Measurements from ENCODE around the gene COL5A1.

Gene COL5A1

DNA sequence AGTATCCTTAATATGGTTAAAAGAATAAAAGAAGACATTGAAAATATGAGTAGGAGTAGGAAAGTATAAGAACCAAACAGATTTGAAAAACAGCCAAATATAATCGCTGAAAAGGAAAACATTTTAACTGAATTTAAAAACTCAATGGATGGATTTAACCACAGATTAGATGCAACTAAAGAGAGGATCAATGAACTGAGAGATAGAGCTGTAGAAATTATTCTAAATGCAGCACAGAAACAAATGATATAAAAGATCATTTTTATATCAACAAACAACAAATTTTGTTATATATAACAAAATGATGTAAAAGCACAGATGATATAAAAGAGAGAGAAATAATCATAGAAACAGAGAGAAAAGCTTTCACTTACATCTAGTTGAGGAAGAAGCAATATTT, 29.3 kb upstream of the COL5A1 start:
- no peak for DNase-seq (ENCODE audit: low read depth)
- no peak overlapping the region for H3K9ac ChIP-seq (ENCODE audit: low read length)
- H3K27me3 ChIP-seq (replicated peaks; ENCODE audit: control insufficient read depth, insufficient read depth, low read length): no peaks in the 10 kb centered on the region
- H3K36me3 ChIP-seq (ENCODE audit: control insufficient read depth, insufficient read depth, low read length, severe bottlenecking): no peaks in the 10 kb centered on the region
- no peak overlapping the region for H3K4me3 ChIP-seq (ENCODE audit: low read length)
- H3K4me1 ChIP-seq (ENCODE audit: control insufficient read depth, insufficient read depth, low read length): peaks cover 4% of the 10 kb centered on the region
- peaks cover 36% of the 10 kb centered on the region for H3K9me3 ChIP-seq (ENCODE audit: control insufficient read depth, low read length)

- Histone ChIP-seq H3K9ac (ENCODE audit: low read length) (no peak overlapping the region), H3K9me3 (ENCODE audit: control insufficient read depth, low read length) (peaks cover 36% of the 10 kb centered on the region), H3K4me1 (ENCODE audit: control insufficient read depth, insufficient read depth, low read length) (peaks cover 4% of the 10 kb centered on the region), H3K27me3 (replicated peaks; ENCODE audit: control insufficient read depth, insufficient read depth, low read length) (no peaks in the 10 kb centered on the region), H3K36me3 (ENCODE audit: control insufficient read depth, insufficient read depth, low read length, severe bottlenecking) (no peaks in the 10 kb centered on the region), H3K4me3 (ENCODE audit: low read length) (no peak overlapping the region)
- no peak for DNase-seq (ENCODE audit: low read depth)
These were observed 28.9 kb upstream of the COL5A1 start for GRCh38 chr9:134612715-134613114.

DNA sequence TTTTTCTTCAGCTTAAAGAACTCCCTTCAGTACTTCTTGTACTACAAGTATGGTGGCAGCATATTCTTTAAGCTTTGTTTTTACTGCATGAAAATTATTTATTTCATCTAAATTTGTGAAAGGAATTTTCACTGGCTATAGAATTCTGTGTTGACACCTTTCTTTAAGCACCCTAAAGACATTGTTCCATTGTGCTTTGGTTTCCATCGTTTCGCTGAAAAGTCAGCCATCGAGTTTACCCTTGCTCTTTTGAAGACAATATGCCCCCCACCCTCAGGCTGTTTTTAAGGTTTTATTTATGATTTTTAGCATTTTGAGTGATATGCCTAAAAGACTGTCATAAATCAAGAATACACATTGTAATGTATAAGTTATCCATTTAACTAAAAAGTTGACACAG, 27.3 kb upstream of the COL5A1 start:
- peaks cover 36% of the 10 kb centered on the region for H3K9me3 ChIP-seq (ENCODE audit: control insufficient read depth, low read length)
- no peaks in the 10 kb centered on the region for H3K27me3 ChIP-seq (replicated peaks; ENCODE audit: control insufficient read depth, insufficient read depth, low read length)
- peaks cover 13% of the 10 kb centered on the region for H3K4me1 ChIP-seq (ENCODE audit: control insufficient read depth, insufficient read depth, low read length)
- H3K9ac ChIP-seq (ENCODE audit: low read length): no peak overlapping the region
- no peak for DNase-seq (ENCODE audit: low read depth)
- H3K4me3 ChIP-seq (ENCODE audit: low read length): no peak overlapping the region
- no peaks in the 10 kb centered on the region for H3K36me3 ChIP-seq (ENCODE audit: control insufficient read depth, insufficient read depth, low read length, severe bottlenecking)

GRCh38 chr9:134616341-134616740, 25.3 kb upstream of the COL5A1 start:
- Histone ChIP-seq H3K36me3 (ENCODE audit: control insufficient read depth, insufficient read depth, low read length, severe bottlenecking) (no peaks in the 10 kb centered on the region), H3K27me3 (replicated peaks; ENCODE audit: control insufficient read depth, insufficient read depth, low read length) (no peaks in the 10 kb centered on the region), H3K4me1 (ENCODE audit: control insufficient read depth, insufficient read depth, low read length) (peaks cover 13% of the 10 kb centered on the region), H3K4me3 (ENCODE audit: low read length) (no peak overlapping the region), H3K9me3 (ENCODE audit: control insufficient read depth, low read length) (peaks cover 36% of the 10 kb centered on the region), H3K9ac (ENCODE audit: low read length) (no peak overlapping the region)
- no peak for DNase-seq (ENCODE audit: low read depth)

- H3K4me1 ChIP-seq (ENCODE audit: control insufficient read depth, insufficient read depth, low read length): peaks cover 13% of the 10 kb centered on the region
- peaks cover 27% of the 10 kb centered on the region for H3K9me3 ChIP-seq (ENCODE audit: control insufficient read depth, low read length)
- no peak overlapping the region for H3K9ac ChIP-seq (ENCODE audit: low read length)
- DNase-seq (ENCODE audit: low read depth): no peak
- no peak overlapping the region for H3K4me3 ChIP-seq (ENCODE audit: low read length)
- H3K27me3 ChIP-seq (replicated peaks; ENCODE audit: control insufficient read depth, insufficient read depth, low read length): no peaks in the 10 kb centered on the region
- H3K36me3 ChIP-seq (ENCODE audit: control insufficient read depth, insufficient read depth, low read length, severe bottlenecking): no peaks in the 10 kb centered on the region
These were observed 24.4 kb upstream of the COL5A1 start for GRCh38 chr9:134617246-134617645.

DNA sequence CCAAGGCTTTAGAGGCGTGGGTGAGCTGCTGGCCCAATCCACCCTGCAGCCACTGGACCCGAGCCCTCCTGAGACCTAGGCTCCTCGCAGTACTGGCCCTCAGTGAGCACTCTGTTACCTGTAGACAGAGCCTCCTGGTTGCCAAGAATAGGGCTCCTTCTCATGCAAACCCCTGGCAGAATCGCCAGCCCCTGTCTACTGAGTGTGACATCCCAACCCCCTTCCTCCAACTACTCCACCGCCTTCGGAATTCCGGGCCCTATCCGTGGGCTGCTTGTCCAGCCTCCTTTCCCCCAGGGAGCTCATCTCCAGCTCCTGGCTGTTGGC, 23.8 kb upstream of the COL5A1 start:
- DNase-seq (ENCODE audit: low read depth): no peak
- no peaks in the 10 kb centered on the region for H3K36me3 ChIP-seq (ENCODE audit: control insufficient read depth, insufficient read depth, low read length, severe bottlenecking)

GRCh38 chr9:134618163-134618832, 23.3 kb upstream of the COL5A1 start:
- peaks cover 19% of the 10 kb centered on the region for H3K9me3 ChIP-seq (ENCODE audit: control insufficient read depth, low read length)
- no peaks in the 10 kb centered on the region for H3K27me3 ChIP-seq (replicated peaks; ENCODE audit: control insufficient read depth, insufficient read depth, low read length)
- H3K36me3 ChIP-seq (ENCODE audit: control insufficient read depth, insufficient read depth, low read length, severe bottlenecking): no peaks in the 10 kb centered on the region
- H3K9ac ChIP-seq (ENCODE audit: low read length): no peak overlapping the region
- no peak overlapping the region for H3K4me3 ChIP-seq (ENCODE audit: low read length)
- no peak for DNase-seq (ENCODE audit: low read depth)
- peaks cover 19% of the 10 kb centered on the region for H3K4me1 ChIP-seq (ENCODE audit: control insufficient read depth, insufficient read depth, low read length)

More for the DNA sequence above, 23.8 kb upstream of the COL5A1 start:
- Histone ChIP-seq H3K27me3 (replicated peaks; ENCODE audit: control insufficient read depth, insufficient read depth, low read length) (no peaks in the 10 kb centered on the region), H3K4me3 (ENCODE audit: low read length) (no peak overlapping the region), H3K9ac (ENCODE audit: low read length) (no peak overlapping the region), H3K9me3 (ENCODE audit: control insufficient read depth, low read length) (peaks cover 22% of the 10 kb centered on the region), H3K4me1 (ENCODE audit: control insufficient read depth, insufficient read depth, low read length) (peaks cover 14% of the 10 kb centered on the region)

GRCh38 chr9:134618833-134619447, 22.7 kb upstream of the COL5A1 start:
- Histone ChIP-seq H3K36me3 (ENCODE audit: control insufficient read depth, insufficient read depth, low read length, severe bottlenecking) (no peaks in the 10 kb centered on the region), H3K27me3 (replicated peaks; ENCODE audit: control insufficient read depth, insufficient read depth, low read length) (no peaks in the 10 kb centered on the region), H3K9ac (ENCODE audit: low read length) (no peak overlapping the region), H3K4me1 (ENCODE audit: control insufficient read depth, insufficient read depth, low read length) (peaks cover 26% of the 10 kb centered on the region), H3K9me3 (ENCODE audit: control insufficient read depth, low read length) (peaks cover 13% of the 10 kb centered on the region), H3K4me3 (ENCODE audit: low read length) (no peak overlapping the region)
- no peak for DNase-seq (ENCODE audit: low read depth)

GRCh38 chr9:134619448-134619982, 22.1 kb upstream of the COL5A1 start:
- Histone ChIP-seq H3K9me3 (ENCODE audit: control insufficient read depth, low read length) (peaks cover 7% of the 10 kb centered on the region), H3K36me3 (ENCODE audit: control insufficient read depth, insufficient read depth, low read length, severe bottlenecking) (no peaks in the 10 kb centered on the region), H3K9ac (ENCODE audit: low read length) (no peak overlapping the region), H3K4me3 (ENCODE audit: low read length) (no peak overlapping the region), H3K4me1 (ENCODE audit: control insufficient read depth, insufficient read depth, low read length) (peaks cover 31% of the 10 kb centered on the region), H3K27me3 (replicated peaks; ENCODE audit: control insufficient read depth, insufficient read depth, low read length) (no peaks in the 10 kb centered on the region)
- DNase-seq (ENCODE audit: low read depth): no peak

DNA sequence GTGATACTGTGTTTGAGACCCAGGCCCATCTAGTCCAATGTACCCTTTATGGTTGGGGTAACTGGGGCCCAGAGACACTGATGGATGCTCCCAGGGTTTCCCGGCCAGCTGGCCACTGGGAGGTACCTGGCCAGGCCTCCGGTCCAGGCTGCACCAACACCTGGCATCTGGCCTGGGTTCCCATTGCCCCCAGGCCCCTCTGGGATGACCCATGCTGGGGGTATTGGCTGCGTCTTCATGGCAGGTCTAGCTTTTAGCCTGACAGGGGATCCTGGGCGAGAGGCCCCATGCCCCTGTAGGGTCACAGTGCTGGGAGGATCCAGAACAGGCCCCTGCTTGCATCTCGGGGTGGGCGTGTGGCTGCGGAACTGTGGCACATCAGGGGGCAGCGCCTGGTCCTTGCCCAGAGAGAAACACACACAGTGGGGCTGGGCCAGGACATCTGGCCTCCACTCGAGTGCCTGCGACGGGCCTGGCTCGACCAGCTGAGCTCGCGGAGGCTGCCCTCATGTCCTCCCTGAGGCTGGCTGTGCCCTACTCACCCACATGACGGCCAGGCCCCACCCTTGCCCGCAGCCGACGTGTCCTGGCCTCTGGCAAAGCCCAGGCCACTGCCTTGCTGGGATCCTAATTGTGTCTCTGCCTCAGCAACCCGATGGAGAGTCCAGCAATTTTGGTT, 21.5 kb upstream of the COL5A1 start:
- H3K9ac ChIP-seq (ENCODE audit: low read length): no peak overlapping the region
- no peak overlapping the region for H3K4me3 ChIP-seq (ENCODE audit: low read length)
- H3K36me3 ChIP-seq (ENCODE audit: control insufficient read depth, insufficient read depth, low read length, severe bottlenecking): no peaks in the 10 kb centered on the region
- no peak for DNase-seq (ENCODE audit: low read depth)
- peaks cover 1% of the 10 kb centered on the region for H3K9me3 ChIP-seq (ENCODE audit: control insufficient read depth, low read length)
- peaks cover 36% of the 10 kb centered on the region for H3K4me1 ChIP-seq (ENCODE audit: control insufficient read depth, insufficient read depth, low read length)
- no peaks in the 10 kb centered on the region for H3K27me3 ChIP-seq (replicated peaks; ENCODE audit: control insufficient read depth, insufficient read depth, low read length)

GRCh38 chr9:134620751-134621557, 20.6 kb upstream of the COL5A1 start:
- no peak overlapping the region for H3K9ac ChIP-seq (ENCODE audit: low read length)
- H3K27me3 ChIP-seq (replicated peaks; ENCODE audit: control insufficient read depth, insufficient read depth, low read length): no peaks in the 10 kb centered on the region
- H3K36me3 ChIP-seq (ENCODE audit: control insufficient read depth, insufficient read depth, low read length, severe bottlenecking): no peaks in the 10 kb centered on the region
- no peak overlapping the region for H3K4me3 ChIP-seq (ENCODE audit: low read length)
- DNase-seq (ENCODE audit: low read depth): no peak
- H3K4me1 ChIP-seq (ENCODE audit: control insufficient read depth, insufficient read depth, low read length): peaks cover 44% of the 10 kb centered on the region
- H3K9me3 ChIP-seq (ENCODE audit: control insufficient read depth, low read length): no peaks in the 10 kb centered on the region

Data from adipocyte (in vitro differentiated cells).